ENCODE data around the gene HIVEP2.

DNA sequence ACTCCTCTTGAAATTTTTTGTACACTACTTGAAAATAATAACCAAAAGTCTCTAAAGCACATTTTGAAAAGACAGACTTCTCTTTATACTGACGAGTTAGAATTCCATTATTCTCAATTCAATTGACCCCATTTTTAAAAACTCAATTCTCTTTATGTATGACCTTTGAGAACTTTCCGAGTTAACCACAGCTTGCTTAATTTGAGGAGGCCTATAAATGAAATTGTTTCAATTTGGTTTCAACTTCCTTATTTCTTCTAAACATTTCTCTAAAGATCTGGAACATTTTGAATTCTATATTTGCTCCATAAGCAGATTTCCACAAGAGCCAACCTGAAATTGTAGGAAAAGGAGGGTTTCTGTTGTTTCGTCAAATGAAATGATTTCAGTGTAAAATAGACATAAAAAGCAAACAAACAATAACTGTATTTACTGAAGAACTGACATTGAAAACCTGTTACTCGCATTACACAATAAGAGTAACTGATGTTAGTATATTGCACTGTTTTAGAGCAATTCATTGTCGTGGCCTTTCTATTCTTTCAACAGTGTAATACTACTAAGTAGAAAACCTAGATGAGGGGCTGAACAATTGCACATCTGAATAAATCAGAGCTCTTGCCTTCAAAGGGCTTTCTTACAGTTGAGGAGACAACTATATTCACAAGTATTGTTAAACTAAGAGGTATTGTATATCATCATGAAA is 223.6 kb downstream of the HIVEP2 start:
- no peak for TF ChIP-seq CTCF (IDR thresholded peaks at IDR 0.05)
- no peak for TF ChIP-seq POLR2A (IDR thresholded peaks at IDR 0.05)
- no peak for TF ChIP-seq EP300 (IDR thresholded peaks at IDR 0.05)
- no peak for TF ChIP-seq POLR2AphosphoS5 (IDR thresholded peaks at IDR 0.05)

Data from stomach (tissue), 4 donors.